A549 treated with AZD9567 at 1 μM for 4 hours (cell line): ENCODE measurements around the gene CT45A8. TPM values are rescaled to one million over a fixed set of nuclear protein-coding genes. Genes with fewer than 3 reads are reported as not detected.

Experiments
- total RNA-seq: library from RNA; stranded (reverse); fragments of 200-300 nt; extraction: Qiagen RNA extraction; gene quantifications from 5 replicates; pipeline ENCODE4 v1.2.3, GENCODE V29; 2022; ENCODE audit not compliant: insufficient read depth

CT45A8 gene, protein sequence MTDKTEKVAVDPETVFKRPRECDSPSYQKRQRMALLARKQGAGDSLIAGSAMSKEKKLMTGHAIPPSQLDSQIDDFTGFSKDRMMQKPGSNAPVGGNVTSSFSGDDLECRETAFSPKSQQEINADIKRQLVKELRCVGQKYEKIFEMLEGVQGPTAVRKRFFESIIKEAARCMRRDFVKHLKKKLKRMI
- total RNA-seq = not detected in 5 replicates

DNA sequence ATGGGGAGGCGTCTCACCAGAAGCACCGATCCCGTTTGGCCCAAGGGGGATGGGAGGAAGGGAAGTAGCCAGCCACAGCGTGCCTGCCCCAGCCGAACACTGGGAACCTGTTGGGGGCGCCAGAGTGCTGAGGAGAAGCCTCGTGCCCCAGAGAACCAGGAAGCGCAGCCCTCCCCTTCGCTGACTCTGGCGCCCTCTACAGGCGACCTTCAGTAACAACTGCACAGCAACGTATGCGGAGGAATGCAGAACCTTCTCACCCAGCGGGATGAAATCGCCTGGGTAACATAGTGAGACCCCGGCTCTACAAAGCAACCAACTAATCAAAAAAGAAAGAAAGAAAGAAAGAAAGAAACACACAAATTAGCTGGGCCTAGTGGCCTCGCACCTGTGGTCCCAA is at the start of gene CT45A8:
Gene CT45A8, minus strand, starts transcription at position 101 of the 400 bp plus-strand sequence. CDS start 3,755 bp downstream, outside the sequence.

DNA sequence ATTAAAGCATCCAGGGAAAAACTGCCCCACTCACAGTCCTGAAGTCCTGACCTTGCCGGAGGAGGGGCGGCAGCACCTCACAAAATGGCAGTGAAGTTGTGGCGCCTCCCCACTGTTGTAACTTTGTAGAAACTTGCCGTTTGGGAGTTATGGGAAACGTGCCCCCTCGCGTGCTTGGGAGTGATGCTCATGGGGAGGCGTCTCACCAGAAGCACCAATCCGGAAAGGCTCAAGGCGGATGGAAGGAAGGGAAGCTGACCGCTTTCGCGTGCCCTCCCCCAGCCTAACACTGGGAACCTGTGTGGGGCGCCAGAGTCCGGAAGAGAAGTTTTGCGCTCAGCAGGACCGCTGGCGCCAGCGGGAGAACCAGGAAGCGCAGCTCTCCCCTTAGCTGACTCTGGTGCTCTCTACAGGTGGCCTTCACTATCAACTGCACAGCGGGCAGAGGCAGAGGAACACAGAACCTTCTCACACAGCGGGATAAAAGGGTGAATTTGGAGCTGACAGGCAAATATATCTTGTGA is 39.0 kb upstream of the CT45A8 start, which contains the start of the genes CT45A10 and SAGE1:
Gene CT45A10, minus strand, starts transcription at position 151 of the 524 bp plus-strand sequence. CDS start 8,100 bp downstream, outside the sequence.
Gene SAGE1, plus strand, starts transcription at position 423 of the 524 bp plus-strand sequence. CDS start 2,527 bp downstream, outside the sequence.

DNA sequence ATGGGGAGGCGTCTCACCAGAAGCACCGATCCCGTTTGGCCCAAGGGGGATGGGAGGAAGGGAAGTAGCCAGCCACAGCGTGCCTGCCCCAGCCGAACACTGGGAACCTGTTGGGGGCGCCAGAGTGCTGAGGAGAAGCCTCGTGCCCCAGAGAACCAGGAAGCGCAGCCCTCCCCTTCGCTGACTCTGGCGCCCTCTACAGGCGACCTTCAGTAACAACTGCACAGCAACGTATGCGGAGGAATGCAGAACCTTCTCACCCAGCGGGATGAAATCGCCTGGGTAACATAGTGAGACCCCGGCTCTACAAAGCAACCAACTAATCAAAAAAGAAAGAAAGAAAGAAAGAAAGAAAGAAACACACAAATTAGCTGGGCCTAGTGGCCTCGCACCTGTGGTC is 17.4 kb upstream of the CT45A8 start, which contains the start of gene CT45A9:
Gene CT45A9, minus strand, starts transcription at position 101 of the 400 bp plus-strand sequence. CDS start 3,751 bp downstream, outside the sequence.

DNA sequence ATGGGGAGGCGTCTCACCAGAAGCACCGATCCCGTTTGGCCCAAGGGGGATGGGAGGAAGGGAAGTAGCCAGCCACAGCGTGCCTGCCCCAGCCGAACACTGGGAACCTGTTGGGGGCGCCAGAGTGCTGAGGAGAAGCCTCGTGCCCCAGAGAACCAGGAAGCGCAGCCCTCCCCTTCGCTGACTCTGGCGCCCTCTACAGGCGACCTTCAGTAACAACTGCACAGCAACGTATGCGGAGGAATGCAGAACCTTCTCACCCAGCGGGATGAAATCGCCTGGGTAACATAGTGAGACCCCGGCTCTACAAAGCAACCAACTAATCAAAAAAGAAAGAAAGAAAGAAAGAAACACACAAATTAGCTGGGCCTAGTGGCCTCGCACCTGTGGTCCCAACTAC is 17.2 kb downstream of the CT45A8 start, which contains the start of gene CT45A7:
Gene CT45A7, minus strand, starts transcription at position 101 of the 400 bp plus-strand sequence. CDS start 3,747 bp downstream, outside the sequence.

DNA sequence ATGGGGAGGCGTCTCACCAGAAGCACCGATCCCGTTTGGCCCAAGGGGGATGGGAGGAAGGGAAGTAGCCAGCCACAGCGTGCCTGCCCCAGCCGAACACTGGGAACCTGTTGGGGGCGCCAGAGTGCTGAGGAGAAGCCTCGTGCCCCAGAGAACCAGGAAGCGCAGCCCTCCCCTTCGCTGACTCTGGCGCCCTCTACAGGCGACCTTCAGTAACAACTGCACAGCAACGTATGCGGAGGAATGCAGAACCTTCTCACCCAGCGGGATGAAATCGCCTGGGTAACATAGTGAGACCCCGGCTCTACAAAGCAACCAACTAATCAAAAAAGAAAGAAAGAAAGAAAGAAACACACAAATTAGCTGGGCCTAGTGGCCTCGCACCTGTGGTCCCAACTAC is 34.4 kb downstream of the CT45A8 start, which contains the start of gene CT45A2:
Gene CT45A2, minus strand, starts transcription at position 101 of the 400 bp plus-strand sequence. CDS start 3,747 bp downstream, outside the sequence.

DNA sequence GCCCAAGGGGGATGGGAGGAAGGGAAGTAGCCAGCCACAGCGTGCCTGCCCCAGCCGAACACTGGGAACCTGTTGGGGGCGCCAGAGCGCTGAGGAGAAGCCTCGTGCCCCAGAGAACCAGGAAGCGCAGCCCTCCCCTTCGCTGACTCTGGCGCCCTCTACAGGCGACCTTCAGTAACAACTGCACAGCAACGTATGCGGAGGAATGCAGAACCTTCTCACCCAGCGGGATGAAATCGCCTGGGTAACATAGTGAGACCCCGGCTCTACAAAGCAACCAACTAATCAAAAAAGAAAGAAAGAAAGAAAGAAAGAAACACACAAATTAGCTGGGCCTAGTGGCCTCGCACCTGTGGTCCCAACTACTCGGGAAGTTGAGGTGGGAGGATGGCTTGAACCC is 51.7 kb downstream of the CT45A8 start, which contains the start of gene CT45A6:
Gene CT45A6, minus strand, starts transcription at position 101 of the 400 bp plus-strand sequence. CDS start 3,794 bp downstream, outside the sequence.

Other genes with a start within 250 kb of the CT45A8 start
- gene CT45A1, start 140.9 kb downstream of the CT45A8 start, total RNA-seq = not detected in 5 replicates
- gene CT45A3, start 86.3 kb downstream of the CT45A8 start, total RNA-seq = 0.15 to 0.29 TPM (median 0.18 TPM) in 4 of 5 replicates, not detected in the other
- 0.11 to 0.14 TPM (median 0.14 TPM) in 3 of 5 replicates, not detected in the others for gene CT45A5, start 69.0 kb downstream of the CT45A8 start, total RNA-seq
- gene CT45A6, start 51.8 kb downstream of the CT45A8 start, total RNA-seq = not detected in 5 replicates
- gene CT45A2, start 34.5 kb downstream of the CT45A8 start, total RNA-seq = not detected in 5 replicates
- gene CT45A7, start 17.3 kb downstream of the CT45A8 start, total RNA-seq = not detected in 5 replicates
- not detected in 5 replicates for gene CT45A9, start 17.3 kb upstream of the CT45A8 start, total RNA-seq
- gene CT45A10, start 38.9 kb upstream of the CT45A8 start, total RNA-seq = 0.19 to 0.51 TPM (median 0.26 TPM) in 3 of 5 replicates, not detected in the others
- gene SAGE1, start 39.2 kb upstream of the CT45A8 start, total RNA-seq = 0.03 TPM in 1 of 5 replicates, not detected in the others
- gene MMGT1, start 119.5 kb upstream of the CT45A8 start, total RNA-seq = 16.0 to 21.7 TPM (median 19.2 TPM) in 5 replicates
- 7.3 to 9.3 TPM (median 8.9 TPM) in 5 replicates for gene SLC9A6, start 130.9 kb upstream of the CT45A8 start, total RNA-seq